ENCODE results near the gene CDC20B. TPM values are rescaled to one million over a fixed set of nuclear protein-coding genes. Genes with fewer than 3 reads are reported as not detected.

The CDC20B gene
- not detected for total RNA-seq
- long read RNA-seq, result 0 reads

GRCh38 chr5:55172937-55173686 lies at the start of gene CDC20B:
Gene CDC20B, minus strand, starts transcription at chr5:55173177. Its CDS starts 177 bp downstream, at chr5:55173000.
- DNase-seq (ENCODE audit: low spot score), result peak; percentile 79
- intact Hi-C loops (cut with DNase I), result loop anchor here (10.0 kb wide), 3 partner anchors 132 to 2002 kb away; partner anchors contain the start of genes DHX29, GPBP1, MTREX and SLC38A9

DNA sequence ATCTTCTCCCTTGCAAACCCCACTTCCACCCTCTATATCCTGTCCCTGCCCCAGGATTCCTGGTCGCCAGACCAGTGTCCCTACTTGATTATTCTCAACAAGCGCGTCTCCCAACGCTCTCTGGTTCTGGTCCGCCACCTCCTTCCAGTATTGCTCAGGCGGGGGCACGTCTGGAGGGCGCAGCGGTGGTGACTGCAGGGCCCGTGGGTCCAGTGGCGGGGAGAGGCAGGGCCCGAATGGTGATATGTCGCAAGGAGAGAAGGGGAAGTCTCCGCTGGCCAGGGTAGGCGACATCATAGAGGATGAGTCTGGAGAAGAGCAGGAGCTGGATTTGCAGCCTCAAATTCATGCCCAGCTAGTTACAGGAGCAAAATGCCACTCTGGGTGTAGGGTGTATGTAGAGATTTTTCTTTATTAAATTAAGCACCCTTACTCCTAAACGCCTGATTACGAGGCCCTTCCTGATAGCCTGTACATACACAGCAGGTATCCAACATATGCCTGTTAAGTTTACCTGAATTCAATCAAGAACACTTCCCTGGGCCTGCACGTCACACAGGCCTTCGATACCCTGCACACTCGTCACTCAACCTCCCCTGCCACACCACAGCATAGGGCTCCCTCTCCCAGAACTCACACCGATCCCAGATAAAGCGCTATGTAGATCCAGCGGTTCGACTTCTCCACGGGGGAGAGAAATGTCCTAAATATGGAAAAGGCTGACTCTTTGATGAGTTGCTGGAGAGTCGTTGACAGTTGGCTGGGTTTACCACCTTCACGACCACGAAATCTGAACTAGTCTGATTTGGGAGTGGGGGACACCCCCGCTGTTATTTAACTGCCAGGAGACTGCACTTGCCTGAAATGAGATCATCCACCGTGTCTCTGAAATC lies 49.4 kb upstream of the CDC20B start:
- no peak for DNase-seq (ENCODE audit: low spot score)
- intact Hi-C loops (cut with DNase I), result no loop called here

DNA sequence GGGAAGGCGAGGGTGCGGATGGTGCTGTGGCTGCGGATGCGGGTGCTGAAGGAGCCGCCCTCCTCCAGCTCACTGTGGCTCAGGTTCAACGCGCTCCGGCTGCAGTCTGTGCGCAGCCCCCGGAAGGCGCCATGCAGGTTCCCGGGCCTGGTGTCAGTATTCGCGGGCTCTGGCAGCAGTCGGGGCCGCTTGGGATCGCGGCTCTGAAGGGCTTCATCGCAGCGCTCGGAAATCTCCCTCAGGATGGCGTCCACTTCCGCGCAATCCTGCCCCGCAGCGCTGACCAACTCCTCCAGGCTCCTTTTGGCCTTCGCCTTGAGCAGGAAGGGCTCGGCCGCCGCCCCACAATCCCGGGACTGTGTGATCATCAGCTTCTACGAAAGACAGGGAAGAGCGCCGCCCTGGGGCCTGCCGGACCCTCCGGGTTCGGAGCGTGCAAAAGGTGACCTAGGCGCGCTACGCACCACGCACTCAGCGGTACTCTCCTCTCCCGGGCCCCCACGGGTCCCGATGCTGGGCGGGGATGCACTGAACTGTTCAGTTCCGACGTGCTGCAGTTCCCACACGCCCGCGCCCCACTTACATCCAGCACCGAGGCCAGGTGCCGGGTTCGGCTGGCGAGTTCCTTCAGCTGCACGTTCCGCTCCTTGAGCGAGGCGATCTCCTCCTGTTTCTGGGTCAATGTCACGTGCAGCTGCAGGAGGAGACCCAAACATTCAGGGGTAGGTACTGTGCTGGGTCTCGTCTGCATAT lies 47.6 kb upstream of the CDC20B start:
- intact Hi-C loops (cut with DNase I), result no loop called here
- DNase-seq (ENCODE audit: low spot score), result no peak

GRCh38 chr5:55219770-55220169 lies 46.8 kb upstream of the CDC20B start:
- intact Hi-C loops (cut with DNase I), result no loop called here
- DNase-seq (ENCODE audit: low spot score), result no peak

- DNase-seq (ENCODE audit: low spot score), result no peak
- intact Hi-C loops (cut with DNase I), result no loop called here
These were observed 46.0 kb upstream of the CDC20B start for GRCh38 chr5:55218967-55219366.

- no peak for DNase-seq (ENCODE audit: low spot score)
- intact Hi-C loops (cut with DNase I), result no loop called here
These were observed 38.4 kb upstream of the CDC20B start for GRCh38 chr5:55211184-55211874.

- intact Hi-C loops (cut with DNase I), result no loop called here
- DNase-seq (ENCODE audit: low spot score), result no peak
These were observed 32.0 kb upstream of the CDC20B start for GRCh38 chr5:55205001-55205400.

DNA sequence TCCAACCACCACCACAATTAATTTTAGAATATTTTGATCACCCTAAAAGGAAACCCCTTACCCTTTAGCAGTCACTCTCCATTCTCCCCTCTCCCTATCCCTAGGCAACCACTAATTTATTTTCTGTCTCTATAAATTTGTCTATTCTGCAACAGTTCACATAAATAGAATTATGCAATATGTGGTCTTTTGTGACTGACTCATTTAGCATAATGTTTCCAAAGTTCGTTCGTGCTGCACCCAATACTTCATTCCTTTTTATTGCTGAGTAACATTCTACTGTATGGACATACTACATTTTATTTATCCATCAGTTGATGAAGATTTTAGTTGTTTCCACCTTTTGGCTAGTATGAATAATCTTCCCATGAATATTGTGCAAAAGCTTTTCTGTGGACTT lies 18.2 kb upstream of the CDC20B start:
- DNase-seq (ENCODE audit: low spot score), result no peak
- intact Hi-C loops (cut with DNase I), result no loop called here

GRCh38 chr5:55188656-55189540 lies 15.9 kb upstream of the CDC20B start:
- intact Hi-C loops (cut with DNase I), result no loop called here
- no peak for DNase-seq (ENCODE audit: low spot score)

GRCh38 chr5:55187370-55187769 lies 14.4 kb upstream of the CDC20B start:
- no peak for DNase-seq (ENCODE audit: low spot score)
- intact Hi-C loops (cut with DNase I), result no loop called here

DNA sequence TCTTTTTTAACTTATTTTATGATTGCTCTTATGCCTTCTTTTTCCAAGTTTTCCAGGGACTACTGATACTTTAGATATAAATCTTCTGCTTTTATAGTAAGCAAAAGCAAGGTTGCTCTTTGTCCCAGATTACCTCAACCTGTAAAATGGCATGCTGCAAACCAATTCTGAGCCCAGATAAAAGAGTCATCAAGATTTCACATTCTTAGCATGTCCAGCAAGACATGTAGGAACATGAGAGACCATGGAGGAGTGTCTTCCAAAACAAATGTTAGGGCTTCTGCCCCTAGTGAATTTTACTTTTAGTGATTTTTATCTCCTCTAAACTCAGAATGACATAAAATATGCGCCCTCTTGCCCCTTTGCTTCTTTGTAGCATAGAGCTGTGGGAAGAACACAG lies 7.0 kb upstream of the CDC20B start:
- no peak for DNase-seq (ENCODE audit: low spot score)
- intact Hi-C loops (cut with DNase I), result no loop called here

DNA sequence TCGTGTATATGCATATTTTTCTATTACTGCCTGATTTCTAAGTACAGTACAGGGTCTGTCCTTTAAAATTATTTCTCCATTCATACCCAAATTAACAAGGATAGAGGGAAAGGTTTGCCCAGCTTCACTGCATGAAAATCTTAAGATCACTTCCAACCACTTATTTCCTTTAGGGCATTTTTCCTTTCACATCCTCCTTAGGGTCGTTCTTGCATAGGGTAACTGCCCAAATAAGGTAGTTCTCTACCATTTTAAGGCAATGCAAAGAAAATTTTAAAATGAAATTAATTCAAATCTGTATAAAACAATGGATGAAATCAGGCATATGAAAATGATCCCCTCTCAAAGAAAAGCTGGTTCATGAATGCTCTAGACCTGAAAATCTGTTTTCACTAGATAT lies 4.1 kb upstream of the CDC20B start:
- intact Hi-C loops (cut with DNase I), result loop anchor here (10.0 kb wide), 3 partner anchors 128 to 1998 kb away; partner anchors contain the start of genes DHX29, GPBP1, MTREX and SLC38A9
- no peak for DNase-seq (ENCODE audit: low spot score)

DNA sequence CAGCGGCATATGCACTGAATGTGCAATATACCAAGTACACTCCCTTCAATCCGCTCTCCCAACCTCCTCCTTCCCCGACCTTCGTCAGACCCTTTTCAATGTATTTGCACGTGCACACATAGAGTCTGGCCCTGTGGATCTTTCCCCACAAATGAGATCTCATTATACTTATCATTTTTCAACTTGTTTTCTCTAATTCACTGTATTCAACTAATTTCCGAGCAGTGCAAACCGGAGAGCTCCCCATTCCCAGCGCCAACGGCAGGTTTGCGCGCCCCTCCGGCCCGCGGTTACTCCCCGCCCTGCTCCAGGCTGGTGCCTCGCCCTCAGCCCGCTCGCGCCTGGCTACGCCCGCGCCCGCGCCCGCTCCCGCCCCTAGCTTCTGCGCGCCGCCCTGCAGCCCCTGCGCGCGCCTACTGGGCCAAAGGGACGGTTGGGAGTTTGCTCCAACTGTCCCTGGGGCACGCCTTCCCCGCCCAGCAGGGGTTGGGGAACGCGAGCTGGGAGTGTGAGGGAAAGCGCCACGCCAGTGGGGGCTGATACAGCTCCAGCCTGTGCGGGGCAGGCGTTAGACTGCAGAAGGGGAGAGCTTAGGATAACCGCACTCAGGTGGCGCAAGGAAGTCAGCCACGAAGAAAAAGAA lies 3.3 kb upstream of the CDC20B start:
- intact Hi-C loops (cut with DNase I), result loop anchor here (10.0 kb wide), 3 partner anchors 129 to 1999 kb away; partner anchors contain the start of genes DHX29, GPBP1, MTREX and SLC38A9
- DNase-seq (ENCODE audit: low spot score), result no peak

DNA sequence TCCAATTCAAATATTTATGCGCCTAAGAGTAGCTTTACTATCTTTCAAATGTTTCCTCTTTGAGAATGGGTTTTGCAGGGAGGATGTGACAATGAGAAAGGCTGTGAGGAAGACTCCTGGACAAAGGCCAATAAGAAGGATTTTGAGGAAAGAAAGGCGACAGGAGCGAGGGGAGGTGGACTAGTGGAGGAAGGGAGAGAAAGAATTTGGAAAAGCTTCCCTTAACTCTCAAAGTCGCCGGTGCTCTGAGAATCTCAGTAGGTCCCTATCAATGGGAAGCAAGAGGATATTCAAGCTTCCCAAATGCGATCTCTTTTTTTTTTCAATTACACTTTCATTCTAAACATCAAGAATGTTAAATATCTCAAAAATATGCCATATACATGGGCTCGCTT lies 2.8 kb upstream of the CDC20B start:
- intact Hi-C loops (cut with DNase I), result loop anchor here (10.0 kb wide), 3 partner anchors 129 to 1999 kb away; partner anchors contain the start of genes DHX29, GPBP1, MTREX and SLC38A9
- no peak for DNase-seq (ENCODE audit: low spot score)

- intact Hi-C loops (cut with DNase I), result loop anchor here (1.0 to 10.0 kb wide), 4 partner anchors 59 to 2001 kb away; partner anchors contain the start of genes DHX29, GPBP1, MTREX and SLC38A9
- DNase-seq (ENCODE audit: low spot score), result no peak
These were observed 782 bp upstream of the CDC20B start for GRCh38 chr5:55173687-55174230.

- intact Hi-C loops (cut with DNase I), result loop anchor here (10.0 kb wide), 3 partner anchors 133 to 2003 kb away; partner anchors contain the start of genes DHX29, GPBP1, MTREX and SLC38A9
- DNase-seq (ENCODE audit: low spot score), result no peak
These were observed 702 bp downstream of the CDC20B start for GRCh38 chr5:55172051-55172899.
